Neural cell (in vitro differentiated cells): ENCODE data around the gene DNAJB7.

ENCODE experiments used
- CTCF ChIP-seq: fragments of 450-650 bp; IDR thresholded peaks from 2 replicates; pipeline ENCODE4 v1.5.1; 2014; ENCODE audit warnings: antibody characterized with exemption, mild to moderate bottlenecking, moderate library complexity; ENCODE audit not compliant: poor library complexity, severe bottlenecking
- TAF1 ChIP-seq: IDR thresholded peaks from 2 replicates; pipeline ENCODE4 v1.6.1; 2012; ENCODE audit warnings: low read depth

- TF ChIP-seq CTCF: no peak
- TF ChIP-seq TAF1: no peak
Measured at GRCh38 chr22:40890881-40891280, 29.0 kb upstream of the DNAJB7 start.
